ENCODE results near the gene MEGF8.
A peak's percentile ranks its signal among the peaks of the same experiment; 100 is the strongest.

DNA sequence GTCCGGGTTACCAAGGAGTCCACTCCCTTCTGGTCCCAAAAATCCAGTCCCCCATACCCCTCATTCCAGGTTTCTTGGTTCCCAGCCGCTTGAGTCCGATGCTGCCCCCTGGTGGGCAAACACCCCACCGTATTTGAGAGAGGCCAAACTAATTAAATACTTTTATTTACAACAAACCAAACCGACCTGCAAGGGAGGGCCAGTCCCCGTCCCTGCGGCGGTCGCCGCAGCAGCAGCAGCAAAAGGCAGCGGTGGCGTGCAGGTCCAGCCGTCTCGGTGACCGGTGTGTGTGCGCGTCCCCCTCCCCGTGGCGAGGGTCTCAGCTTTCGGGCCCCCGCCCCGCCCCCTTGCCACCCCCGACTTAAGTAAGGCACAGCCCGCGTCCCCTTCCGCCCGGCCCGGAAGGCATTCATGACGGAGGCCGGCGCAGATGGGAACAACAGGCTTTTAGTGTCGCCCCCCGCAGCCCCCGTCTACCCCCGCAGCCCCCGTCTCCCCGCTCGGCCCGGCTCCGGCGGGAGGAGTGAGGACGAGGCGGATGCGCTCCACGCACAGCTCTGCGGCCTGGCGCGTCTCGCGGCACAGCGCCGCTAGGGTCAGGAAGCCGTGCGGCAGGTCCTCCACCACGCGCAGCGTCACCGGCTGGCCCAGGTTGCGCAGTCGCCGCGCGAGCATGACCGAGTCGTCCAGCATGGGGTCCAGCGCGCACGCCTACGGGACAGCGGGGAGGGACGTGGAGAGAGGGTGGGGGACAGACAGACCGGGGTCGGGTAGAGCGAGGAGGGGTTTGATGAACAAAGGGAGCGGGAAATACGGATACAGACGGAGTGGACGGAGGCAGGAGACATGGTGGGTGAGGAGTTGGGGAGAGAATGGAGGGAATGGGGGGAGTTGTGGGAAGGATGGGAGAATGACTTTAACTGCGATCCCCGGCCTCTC, 76.2 kb downstream of the MEGF8 start:
- TF ChIP-seq, protein P1, sequence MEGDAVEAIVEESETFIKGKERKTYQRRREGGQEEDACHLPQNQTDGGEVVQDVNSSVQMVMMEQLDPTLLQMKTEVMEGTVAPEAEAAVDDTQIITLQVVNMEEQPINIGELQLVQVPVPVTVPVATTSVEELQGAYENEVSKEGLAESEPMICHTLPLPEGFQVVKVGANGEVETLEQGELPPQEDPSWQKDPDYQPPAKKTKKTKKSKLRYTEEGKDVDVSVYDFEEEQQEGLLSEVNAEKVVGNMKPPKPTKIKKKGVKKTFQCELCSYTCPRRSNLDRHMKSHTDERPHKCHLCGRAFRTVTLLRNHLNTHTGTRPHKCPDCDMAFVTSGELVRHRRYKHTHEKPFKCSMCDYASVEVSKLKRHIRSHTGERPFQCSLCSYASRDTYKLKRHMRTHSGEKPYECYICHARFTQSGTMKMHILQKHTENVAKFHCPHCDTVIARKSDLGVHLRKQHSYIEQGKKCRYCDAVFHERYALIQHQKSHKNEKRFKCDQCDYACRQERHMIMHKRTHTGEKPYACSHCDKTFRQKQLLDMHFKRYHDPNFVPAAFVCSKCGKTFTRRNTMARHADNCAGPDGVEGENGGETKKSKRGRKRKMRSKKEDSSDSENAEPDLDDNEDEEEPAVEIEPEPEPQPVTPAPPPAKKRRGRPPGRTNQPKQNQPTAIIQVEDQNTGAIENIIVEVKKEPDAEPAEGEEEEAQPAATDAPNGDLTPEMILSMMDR (conservative IDR thresholded peaks at IDR 0.05; ENCODE audit: low read depth, low read length), result peak; percentile 76
- no peak for TF ChIP-seq EZH2phosphoT487 (IDR thresholded peaks at IDR 0.05; ENCODE audit: borderline replicate concordance, low read length)
